GM23248 (cell line): Measurements from ENCODE around the gene OR8D1.

Source experiments
- EZH2 ChIP-seq: fragments of 200-600 bp; sonication (generic); IDR thresholded peaks from 2 replicates; pipeline ENCODE4 v1.6.1; 2018; ENCODE audit warnings: antibody characterized with exemption, mild to moderate bottlenecking; ENCODE audit not compliant: insufficient read depth, poor library complexity, severe bottlenecking
- EZH2phosphoT487 ChIP-seq: fragments of 200-600 bp; sonication (generic); IDR thresholded peaks from 2 replicates; pipeline ENCODE4 v1.6.1; 2018; ENCODE audit warnings: antibody characterized with exemption, moderate library complexity, mild to moderate bottlenecking, low read depth; ENCODE audit not compliant: insufficient read depth

DNA sequence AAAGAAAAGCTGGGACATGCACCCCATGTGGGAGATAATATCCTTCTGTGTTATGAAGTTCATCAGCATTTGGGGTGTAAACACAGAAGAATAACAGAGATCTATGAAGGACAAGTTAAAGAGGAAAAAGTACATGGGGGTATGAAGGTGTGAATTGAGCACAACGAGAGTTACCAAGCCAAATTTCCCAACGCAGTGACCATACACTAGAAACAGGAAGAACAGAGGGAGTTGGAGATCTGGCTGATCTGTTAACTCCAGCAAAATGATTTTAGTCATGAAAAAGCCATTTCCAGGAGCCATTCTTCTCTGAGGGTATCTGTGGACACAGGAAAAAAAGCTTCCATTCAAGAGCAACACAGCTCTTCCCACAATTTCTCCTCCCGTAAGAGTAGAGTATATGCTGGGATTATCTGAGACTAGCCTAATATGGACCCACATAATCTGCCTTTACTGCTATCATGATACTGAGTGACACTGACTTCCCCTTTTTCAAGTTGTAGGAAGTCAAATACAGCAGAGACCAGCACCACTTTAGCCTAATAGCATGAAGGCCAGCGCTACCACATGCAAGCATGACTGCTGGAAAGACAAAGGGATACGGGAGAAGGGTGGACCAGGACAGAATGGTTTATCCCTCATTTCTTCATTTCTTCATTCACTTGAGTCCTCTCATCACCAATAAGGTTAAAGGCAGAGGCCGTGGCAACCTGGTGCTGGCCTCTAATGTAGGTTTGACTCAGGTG is 25.8 kb upstream of the OR8D1 start:
- TF ChIP-seq EZH2 (no peak), EZH2phosphoT487 (no peak)
